Measurements from ENCODE around the gene COX8A.
"Not testable (repeated sequence)": the region's sequence is repeated elsewhere in the genome, so short reads cannot be mapped to it uniquely, and the experiment has no call there.

Gene COX8A

DNA sequence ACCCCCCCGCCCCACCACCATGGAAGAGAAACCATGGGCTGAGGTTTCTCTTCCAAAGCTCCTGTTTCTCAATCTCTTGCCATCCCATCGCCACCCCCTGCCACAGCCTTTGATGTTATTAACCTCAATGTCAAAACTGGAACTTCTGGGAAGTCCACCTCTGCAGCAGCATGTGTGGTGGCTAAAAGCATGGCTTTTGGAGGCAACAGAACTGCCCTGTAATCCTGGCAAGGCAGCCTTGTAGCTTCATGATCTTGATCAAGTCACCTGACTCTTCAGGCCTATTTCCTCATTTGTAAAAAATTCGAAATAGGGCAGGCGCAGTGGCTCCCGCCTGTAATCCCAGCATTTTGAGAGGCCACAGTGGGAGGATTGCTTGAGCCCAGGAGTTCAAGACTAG lies 3.5 kb upstream of the COX8A start:
- no peak for DNase-seq

DNA sequence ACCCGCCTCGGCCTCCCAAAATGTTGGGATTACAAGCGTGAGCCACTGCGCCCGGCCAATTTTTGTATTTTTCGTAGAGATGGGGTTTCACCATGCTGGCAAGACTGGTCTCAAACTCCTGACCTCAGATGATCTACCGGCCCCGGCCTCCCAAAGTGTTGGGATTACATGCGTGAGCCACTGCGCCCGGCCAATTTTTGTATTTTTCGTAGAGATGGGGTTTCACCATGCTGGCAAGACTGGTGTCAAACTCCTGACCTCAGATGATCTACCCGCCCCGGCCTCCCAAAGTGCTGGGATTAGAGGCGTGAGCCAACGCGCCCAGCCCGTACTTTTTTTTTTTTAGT lies 535 bp upstream of the COX8A start:
- DNase-seq, result not testable (repeated sequence)

DNA sequence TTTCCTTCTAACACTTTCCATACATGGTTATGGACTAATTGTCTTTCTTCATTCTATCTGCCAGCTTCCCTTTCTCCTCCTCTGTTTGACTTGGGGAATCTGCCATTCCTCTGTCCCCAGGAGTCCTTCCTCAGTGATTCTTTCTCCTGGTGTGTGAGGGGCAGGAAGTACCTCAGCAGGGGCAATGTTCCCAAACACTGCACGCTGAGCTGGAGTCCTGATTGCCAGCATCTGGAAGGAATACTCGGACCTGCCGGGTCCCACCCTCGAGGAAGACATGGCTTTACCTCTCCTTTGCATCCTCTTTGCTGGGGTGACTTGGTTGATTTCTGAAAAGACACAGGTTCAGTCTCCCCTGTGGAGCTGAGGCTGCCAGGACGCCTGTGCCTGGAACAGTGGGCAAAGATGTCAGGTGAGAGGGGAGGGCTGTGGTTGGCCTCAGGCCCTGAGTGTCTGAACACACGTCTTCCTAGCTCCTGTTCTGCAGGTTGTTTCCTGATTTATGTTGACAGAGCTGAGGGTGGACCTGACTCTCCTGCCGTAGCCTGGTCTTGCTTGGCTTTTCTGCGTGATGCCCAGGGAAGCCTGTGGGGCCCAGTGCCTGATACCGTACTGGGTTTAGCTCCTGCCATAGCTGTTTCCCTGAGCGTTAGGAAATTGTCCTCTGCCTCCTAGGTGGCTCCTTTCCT lies 4.3 kb downstream of the COX8A start:
- no peak for DNase-seq

DNA sequence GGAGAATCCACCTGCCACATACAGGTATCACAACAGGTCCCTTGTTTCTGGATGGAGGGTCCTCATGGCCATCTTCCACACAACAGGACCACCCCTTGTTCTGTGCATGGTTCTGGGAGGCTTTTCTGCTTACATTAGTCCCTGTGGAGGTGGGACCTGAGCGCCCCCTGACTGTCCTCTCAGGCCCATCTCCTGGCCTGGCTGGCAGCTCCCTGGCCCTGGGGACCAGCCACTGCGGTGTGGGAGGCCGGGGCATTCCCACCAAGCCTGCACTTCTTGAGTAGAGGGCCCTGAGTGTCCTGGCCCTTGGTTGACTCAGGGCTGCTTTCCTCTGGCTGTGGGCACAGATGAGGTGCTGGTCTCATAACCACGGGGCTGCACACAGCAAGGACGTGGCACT lies 5.0 kb downstream of the COX8A start:
- no peak for DNase-seq

DNA sequence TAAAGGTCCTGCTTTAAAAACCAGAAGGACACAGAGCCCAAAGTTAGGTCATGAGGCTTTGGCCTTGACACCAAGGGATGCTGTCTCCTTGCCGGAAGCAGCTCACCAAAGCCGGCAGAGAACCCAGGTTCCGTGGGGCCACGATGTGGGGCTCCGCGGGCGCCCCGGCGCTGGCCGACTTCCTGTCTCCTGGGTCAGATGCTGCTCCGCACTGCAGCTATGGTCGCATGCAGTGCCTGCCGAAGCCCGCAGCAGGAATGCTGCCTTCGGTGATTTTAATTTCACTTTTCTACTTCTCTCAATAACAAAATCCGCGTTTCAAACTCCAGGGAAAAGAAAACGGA lies 11.4 kb downstream of the COX8A start:
- no peak for DNase-seq

DNA sequence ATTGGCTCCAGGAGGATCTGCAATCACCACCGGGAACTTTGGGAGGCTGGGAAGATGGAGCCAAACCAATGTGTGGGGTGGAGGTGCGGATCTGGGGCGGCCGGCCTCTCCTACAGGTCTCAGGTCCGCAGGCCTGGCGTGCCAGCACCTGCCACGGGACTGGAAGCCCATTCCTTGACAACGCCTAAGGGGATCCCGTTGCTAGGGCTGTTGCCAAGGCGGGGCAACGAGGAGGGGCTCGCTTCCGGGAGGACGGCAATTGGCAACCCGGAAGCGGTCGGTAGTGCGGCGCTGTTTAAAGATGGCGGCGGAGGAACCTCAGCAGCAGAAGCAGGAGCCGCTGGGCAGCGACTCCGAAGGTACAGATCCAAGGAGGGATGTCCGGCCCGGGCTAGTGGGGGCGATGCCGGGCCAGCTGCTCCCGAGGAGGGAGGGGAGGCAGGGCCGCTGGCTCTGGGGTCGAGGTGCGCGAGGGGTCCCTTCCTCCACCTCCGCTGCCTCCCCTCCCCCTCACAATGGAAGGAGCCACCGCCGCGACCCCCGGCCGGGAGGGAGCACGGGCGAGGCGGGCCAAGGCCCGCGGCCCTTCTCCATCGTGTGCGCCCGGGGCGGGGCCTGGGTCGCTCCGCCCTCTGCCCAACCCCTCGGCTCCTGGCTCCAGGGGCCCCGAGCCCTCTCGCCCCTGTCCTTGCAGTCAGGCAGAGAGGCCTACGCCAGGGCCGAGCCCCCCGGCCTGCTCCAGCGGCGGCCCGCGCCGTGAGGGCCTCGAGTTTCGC lies 11.9 kb downstream of the COX8A start, which contains the start of gene OTUB1:
TSS of gene OTUB1 (plus strand) at position 283 of the 776 bp plus-strand sequence. CDS start at position 302, 19 bp downstream.
- peak; percentile 66 for DNase-seq

DNA sequence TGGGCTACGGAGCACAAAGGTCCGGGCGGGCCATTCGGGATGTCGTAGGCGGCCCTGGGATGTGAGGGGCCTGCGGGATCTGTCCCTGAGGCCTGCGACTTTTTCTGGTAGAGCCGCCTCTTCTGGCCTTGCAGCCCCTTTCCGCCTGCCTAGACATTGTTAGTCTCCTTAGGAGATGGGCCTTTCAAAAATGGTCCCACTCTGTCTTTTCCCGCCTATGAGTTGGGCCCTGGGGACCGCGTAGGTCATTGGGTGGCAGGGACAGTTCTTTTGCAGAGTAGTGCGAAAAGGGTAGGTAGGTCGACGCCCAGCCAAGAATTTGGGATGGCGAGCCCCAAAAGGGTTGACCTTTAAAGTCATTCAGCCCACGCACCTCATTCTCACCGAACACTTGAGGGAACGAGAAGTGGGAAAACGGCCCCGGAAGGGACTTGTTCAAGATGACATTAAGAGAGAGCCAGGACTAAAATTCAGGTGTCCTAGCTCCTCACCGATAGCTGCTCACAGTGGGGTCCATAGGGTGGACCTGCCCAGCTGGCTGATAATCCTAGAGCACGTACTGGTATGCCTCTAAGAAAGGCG lies 12.6 kb downstream of the COX8A start:
- no peak for DNase-seq

DNA sequence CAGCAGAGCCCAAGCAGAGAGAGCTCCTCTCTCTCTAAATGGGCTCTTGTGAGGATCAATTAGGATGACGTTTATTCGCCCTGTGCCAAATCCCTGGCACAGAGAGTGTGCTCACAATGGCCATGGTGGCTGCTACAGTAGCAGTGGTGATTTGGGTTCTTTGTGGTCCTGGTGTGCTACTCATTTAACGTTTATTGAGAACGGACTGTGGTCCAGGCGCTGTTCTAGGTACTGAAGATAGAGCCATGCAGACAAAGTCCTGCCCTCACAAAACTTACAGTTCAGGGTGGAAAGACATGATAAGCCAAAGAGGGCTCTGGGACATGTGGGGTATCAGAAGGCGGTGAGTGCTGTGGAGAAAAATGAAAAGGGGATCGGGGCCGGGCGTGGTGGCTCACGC lies 17.1 kb downstream of the COX8A start:
- DNase-seq, result no peak

DNA sequence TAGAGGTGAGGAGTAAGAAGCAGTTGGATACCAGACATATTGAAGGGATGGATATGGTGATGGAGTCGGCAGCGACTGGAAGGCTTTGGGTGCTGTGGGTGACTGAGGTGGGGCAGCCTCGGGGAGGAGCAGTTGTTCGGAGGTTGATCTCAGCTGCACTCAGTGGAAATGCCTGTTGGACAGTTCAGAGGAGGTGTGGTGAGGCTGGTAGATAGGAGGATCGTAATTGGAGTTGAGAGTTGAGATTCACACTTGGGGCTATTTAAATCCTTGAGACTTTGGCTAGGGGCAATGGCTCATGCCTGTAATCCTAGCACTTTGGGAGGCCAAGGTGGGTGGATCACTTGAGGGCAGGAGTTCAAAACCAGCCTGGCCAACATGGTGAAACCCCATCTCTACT lies 18.7 kb downstream of the COX8A start:
- no peak for DNase-seq

DNA sequence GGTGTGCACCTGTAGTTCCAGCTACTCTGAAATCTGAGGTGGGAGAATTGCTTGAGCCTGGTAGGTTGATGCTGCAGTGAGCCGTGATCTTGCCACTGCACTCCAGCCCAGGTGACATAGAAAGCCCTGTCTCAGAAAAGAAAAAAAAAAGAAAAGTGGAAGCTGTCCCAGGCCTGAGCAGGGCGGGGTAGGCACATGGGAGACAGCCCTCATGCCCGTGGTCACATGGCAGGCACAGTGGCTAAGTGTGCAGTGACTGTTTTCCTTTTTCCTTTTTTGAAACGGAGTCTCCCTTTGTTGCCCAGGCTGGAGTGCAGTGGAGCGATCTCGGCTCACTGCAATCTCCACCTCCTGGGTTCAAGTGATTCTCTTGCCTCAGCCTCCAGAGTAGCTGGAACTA lies 19.6 kb downstream of the COX8A start:
- no peak for DNase-seq

DNA sequence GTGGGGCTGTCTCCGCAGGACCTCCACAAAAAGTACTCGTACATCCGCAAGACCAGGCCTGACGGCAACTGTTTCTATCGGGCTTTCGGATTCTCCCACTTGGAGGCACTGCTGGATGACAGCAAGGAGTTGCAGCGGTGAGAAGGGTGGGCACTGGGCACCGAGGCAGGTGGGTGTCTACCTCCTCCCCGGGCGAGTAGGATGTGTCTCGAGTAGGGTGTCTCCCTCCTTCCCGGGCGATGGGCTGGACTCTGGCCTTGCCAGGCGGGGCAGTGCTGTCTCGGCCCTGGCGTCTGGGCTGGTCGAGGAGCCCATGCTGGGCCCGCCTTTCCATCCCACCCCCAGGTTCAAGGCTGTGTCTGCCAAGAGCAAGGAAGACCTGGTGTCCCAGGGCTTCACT lies 22.1 kb downstream of the COX8A start:
- no peak for DNase-seq

DNA sequence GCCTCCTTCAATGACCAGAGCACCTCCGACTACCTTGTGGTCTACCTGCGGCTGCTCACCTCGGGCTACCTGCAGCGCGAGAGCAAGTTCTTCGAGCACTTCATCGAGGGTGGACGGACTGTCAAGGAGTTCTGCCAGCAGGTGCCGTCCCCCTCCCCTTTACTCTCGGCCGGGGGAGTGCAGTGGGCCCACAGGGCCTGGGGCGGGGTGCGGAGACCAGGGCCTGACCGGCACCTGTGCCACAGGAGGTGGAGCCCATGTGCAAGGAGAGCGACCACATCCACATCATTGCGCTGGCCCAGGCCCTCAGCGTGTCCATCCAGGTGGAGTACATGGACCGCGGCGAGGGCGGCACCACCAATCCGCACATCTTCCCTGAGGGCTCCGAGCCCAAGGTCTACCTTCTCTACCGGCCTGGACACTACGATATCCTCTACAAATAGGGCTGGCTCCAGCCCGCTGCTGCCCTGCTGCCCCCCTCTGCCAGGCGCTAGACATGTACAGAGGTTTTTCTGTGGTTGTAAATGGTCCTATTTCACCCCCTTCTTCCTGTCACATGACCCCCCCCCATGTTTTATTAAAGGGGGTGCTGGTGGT lies 22.8 kb downstream of the COX8A start:
- no peak for DNase-seq

DNA sequence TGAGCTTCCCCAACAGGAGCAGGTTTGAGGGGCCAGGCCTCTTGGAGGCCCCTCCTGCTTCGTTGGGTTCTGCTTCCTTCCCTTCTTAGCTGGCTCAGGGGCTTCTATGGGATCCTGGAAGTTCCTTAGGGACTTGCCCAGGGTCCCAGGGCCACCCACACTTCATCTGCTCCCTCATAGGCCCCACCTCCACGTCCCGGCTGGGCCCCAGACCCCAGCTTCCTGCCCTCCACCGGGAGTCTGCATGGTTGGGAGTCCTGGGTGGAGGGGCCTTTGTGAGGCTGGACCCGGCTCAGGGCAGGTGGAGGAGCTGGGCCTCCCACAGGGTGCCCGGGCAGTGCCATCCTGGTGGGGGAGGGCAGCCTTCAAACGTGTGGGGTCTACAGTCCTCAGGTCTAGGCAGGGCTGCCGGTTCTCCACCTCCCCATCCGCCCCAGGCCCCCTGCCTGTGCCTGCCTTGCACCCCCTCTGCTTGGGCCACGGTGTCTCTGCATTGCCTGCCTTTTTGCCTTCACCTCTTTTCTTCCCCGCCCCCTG lies 23.4 kb downstream of the COX8A start:
- DNase-seq, result no peak

DNA sequence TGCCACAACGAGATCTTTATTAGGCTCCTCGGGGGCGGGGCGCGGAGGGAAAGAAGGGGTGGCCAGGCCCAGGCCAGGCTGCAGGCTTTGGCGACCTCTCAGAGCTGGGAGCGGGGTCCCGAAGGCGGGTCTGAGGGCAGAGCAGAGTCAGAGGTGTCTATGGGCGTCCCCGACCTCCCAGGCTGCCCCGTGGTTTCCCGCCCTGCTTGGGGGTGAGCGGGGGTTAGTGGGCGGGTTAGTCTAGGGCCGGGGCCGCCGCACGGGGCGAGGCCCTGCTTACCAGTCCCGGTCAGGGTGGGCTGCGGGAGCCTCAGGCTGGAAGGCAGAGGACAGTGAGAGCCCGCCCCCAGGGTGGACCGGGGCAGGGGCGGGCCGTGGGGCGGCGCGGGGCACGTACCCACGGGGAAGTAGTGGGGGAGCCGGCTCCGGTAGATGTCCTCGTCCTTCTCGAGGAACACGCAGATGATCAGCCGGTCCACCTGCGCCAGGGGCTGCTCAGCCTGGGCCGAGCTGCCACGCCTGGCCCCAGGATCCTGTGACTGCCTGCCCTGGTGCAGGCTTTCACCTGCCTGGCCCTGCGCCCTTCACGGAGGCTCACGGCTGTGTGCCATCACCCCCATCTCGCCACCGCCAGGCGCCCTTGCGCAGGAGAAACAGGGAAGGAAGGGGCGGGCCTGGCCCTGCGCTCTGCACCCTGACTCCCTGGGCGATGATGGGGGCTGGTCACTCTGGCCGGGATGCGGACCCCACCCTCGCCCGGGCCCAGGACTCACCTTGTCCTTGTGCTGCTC lies 24.3 kb downstream of the COX8A start:
- DNase-seq, result no peak

DNA sequence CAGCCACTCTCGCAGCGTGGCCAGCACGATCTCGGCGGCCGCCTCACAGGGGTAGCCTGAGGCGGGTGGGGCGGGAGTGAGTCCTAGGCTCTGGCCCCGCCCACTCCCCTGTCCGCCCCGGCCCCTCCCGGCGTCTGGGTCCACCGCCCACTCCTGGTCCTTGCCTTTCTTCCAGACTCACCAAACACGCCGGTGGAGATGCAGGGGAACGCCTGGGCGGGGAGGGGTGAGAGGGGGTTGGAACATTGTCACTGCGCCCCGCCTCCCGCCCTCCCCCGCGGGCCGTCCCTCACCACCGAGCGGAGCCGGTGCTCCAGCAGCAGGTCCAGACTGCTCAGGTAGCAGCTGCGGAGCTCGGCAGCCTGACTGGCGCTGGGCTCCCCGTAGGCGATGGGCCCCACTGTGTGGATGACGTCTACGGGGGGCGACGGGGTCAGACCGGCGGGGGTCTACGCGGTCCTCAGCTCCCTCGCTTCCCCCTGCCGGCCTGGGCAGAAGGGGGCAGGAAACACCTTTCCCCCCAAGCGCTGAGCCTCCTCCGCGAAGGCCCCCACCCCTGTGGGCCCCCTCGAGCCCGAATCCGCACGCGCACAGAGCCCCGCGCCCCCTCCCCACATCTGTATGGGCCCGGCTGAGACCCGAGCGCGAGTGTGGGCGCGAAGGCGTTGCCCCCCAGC lies 25.1 kb downstream of the COX8A start:
- DNase-seq, result no peak

DNA sequence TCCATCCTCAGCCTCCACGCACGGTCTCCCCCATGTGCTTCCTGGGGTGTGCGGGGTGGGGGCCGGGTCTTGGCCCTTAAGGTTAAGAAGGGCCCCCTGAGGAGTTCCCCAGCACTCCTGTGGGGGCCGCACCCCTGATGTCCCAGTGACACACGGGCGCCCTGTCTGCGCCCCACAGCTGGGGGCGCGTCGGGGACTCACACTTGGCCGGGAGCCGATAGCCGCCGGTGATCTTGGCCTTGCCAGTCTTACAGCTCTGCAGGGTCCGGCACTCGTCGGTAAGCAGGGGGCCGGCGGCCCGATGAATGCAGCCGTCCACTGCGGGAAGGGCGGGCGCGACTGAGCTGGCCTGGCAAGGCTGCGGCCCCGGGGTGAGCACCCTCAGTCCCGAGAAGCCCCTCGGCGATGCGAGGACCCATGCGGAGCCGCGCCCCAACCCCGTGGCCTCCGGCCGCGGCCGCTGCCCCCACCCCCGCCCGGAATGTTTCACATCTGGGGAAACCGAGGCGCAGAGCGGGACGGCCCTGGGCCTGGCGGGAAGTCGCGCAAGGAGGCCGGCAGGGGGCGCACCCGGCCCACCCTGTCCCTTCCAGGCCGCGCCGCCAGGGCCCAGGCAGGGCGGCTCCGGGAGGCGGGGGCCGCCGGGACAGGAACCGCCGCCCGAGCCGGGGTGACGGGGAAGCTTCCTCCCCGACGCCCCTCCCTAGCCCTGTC lies 25.8 kb downstream of the COX8A start:
- DNase-seq, result no peak

DNA sequence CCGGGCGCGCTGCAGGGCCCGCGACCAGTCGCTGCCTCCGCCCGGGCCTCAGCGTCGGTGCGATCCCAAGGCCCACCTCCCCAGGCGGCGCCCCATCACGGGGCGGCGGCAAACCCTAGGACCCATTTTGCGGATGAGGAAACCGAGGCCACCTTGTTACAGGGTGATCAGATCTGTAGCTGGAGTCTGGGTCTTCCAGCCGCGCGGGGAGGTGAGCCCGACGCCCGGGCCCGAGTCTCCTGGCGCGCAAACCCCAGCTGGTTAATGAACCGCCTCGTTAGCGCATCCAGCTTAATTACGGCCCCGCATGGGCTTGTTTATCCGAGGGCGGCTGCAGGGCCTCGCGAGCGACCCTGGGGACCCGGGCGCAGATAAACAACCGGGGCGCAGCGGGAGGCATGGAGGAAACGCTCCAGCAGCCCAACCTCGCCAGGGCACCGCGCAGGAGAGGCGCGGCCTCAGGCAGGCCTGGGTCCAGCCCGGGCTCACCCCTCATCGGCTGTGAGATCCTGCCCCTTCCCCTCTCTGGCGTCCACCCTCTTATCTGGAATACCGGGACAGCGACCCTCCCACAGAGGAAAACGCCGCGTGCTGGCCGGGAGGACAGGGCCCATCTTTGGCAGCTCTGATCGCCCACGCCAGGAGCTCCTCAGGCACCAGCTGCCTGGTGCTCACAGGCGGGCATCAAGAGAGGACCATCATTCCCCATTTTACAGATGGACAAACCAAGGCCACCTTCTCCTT lies 26.5 kb downstream of the COX8A start:
- DNase-seq, result no peak

DNA sequence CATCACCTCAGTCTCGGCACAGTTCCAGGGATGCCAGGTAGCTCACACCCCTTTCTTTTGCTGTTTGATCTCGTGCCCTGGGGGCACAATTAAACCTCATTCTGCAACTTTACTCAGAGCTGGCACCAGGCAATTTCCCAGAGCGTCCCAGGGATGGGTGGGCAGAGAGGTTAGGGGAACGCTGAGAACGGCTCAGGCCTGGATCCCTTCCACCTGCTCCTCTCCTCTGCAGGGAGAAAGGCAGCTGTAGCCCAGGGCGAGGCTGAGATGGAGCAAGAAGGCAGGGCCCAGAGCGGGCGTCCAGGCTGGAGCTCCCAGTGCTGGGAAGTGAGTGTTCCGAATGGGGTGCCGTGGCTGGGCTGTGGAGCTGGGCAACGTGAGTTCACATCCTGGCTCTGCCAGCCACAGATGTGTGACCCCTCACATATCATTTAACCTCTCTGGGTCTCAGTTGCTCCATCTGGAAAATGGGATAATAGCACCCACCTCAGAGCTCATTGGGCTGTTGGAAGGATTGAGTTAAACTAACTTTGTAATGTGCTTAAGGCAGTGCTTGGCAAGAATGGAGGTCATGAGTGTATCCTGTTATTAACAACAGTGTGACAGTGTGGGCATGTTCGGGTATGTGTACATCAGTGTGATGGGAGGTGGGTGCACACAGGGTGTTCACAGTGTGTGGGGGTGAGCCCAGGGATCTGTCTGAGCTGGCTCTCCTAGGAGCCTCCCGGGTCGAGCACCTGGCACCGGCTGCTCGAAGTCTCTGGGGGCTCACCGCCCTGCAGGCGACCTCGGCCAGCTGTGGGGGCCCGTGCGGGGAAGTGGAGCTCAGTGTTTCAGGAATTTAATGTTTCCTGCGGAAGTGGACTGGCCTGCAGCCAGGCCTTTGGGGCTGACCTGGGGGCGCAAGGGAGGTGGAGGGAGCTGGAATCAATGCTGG lies 27.3 kb downstream of the COX8A start:
- DNase-seq, result no peak

DNA sequence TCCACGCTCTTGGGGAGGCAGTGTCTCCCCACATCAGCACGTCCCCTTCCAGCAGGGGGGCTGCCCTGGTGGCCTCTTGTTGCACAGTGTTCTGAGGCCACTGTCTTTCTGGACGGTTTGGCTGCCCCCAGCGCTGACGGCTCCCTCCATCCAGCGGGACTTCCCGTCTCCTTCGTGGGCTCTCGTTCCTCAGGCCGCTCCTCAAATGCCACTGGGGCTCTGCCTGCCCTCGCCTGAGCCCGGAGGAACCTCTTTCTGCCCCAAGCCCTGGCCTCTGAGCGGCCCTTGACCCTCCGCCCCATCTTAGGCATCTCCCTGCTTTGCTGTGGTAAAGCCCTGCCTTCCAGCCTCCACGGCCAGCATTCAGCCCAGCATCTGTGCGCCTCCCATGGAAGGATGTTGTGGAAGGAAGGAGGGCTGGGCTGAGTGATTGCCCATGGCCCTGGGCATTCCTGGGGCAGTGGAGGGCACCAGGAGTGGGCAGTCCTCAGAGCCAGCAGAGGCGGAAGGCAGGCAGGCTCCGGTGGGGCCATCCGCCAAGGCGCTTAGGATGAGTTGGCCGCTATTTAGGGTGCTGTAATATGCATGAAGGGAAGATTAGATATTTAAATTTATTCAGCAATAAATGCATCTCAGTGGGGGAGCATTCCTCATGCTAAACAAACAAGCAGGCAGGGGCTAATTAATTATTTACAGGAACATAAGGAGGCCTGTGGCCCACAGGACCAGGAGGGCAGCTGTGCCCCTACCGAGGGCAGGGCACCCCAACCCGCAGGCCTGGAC lies 29.6 kb downstream of the COX8A start:
- no peak for DNase-seq
